Transverse colon (tissue), 4 donors: ENCODE data around the gene RUNX1. TPM values are rescaled to one million over a fixed set of nuclear protein-coding genes. Genes with fewer than 3 reads are reported as not detected.

Experiments used
- DNase-seq: peaks from one replicate; pipeline ENCODE4 v3.0.0-alpha.2; 2019
- H3K27ac ChIP-seq, 4 donors: fragments of 200-600 bp; sonication (generic); 2 replicates each; pipeline ENCODE4 v1.5.1; 2016 to 2018; ENCODE audit warnings: inconsistent platforms in 4 of 4
- H3K27me3 ChIP-seq: fragments of 200-600 bp; sonication (generic); 2 replicates; pipeline ENCODE4 v1.5.1; 2017; ENCODE audit warnings: inconsistent platforms
- H3K36me3 ChIP-seq, 4 donors: fragments of 200-600 bp; sonication (generic); 2 replicates each; pipeline ENCODE4 v1.5.1; 2017 to 2019; ENCODE audit warnings: inconsistent platforms in 4 of 4
- H3K4me1 ChIP-seq, 4 donors: fragments of 200-600 bp; sonication (generic); 2 replicates each; pipeline ENCODE4 v1.5.1; 2017 to 2020; ENCODE audit warnings: inconsistent platforms in 4 of 4
- H3K4me3 ChIP-seq, 4 donors: fragments of 200-600 bp; sonication (generic); 1 replicate in 1 of 4; 2 replicates in 3 of 4; pipeline versions ENCODE4 v1.5.1 to v1.6.1; 2017 to 2019; ENCODE audit warnings: inconsistent platforms in 4 of 4
- H3K9me3 ChIP-seq, 2 donors: fragments of 200-600 bp; sonication (generic); 2 replicates each; pipeline ENCODE4 v1.5.1; 2017 to 2019; ENCODE audit warnings: inconsistent platforms in 2 of 2
- CTCF ChIP-seq, 5 experiments: fragments of 200-600 bp in 3 of 5; fragments of 450-650 bp in 2 of 5; sonication (generic) in 3 of 5; IDR thresholded peaks; 1 replicate in 2 of 5; 2 replicates in 3 of 5; pipeline ENCODE4 v1.5.1; 2016 to 2017; ENCODE audit warnings: antibody characterized with exemption in 5 of 5, inconsistent platforms in 3 of 5, mild to moderate bottlenecking in 2 of 5, moderate library complexity in 1 of 5
- EP300 ChIP-seq: sonication (generic); formaldehyde crosslinking; IDR thresholded peaks from one replicate; pipeline ENCODE4 v1.6.1; 2017; ENCODE audit warnings: antibody characterized with exemption, low read depth
- POLR2A ChIP-seq: fragments of 450-650 bp; IDR thresholded peaks from one replicate; pipeline ENCODE4 v1.6.1; 2016; ENCODE audit warnings: antibody characterized with exemption, mild to moderate bottlenecking, moderate library complexity
- POLR2AphosphoS5 ChIP-seq, 3 donors: sonication (generic); formaldehyde crosslinking; IDR thresholded peaks; one replicate each; pipeline ENCODE4 v1.6.1; 2016; ENCODE audit warnings: antibody characterized with exemption in 3 of 3
- WGBS, 2 donors: methylation state at CpG; one replicate each; pipeline ENCODE4 v1.1.5; 2018; ENCODE audit warnings: low coverage in 1 of 2; 5-methylcytosine and 5-hydroxymethylcytosine counted together
- in situ Hi-C, 4 donors: fragments of 200-750 bp; cut with MboI; loops; one replicate each; pipeline versions ENCODE4 v1.15.0 to v1.15.1; 2017; ENCODE audit warnings: low sequenced_read_pairs in 3 of 4, low pct_ligation_motif_present in 1 of 4, low pct_unique_long_range_greater_than_20kb in 1 of 4
- intact Hi-C: fragments of 100-400 bp; cut with DNase I; formaldehyde crosslinking; loops from one replicate; pipeline ENCODE4 v1.15.1; 2023; ENCODE audit warnings: low total_unique reads
- total RNA-seq, 4 donors: library from RNA; depleted of rRNA; stranded (reverse); fragments of >200 nt; gene quantifications; one replicate each; pipeline ENCODE4 v1.1.0, GENCODE V29; 2016

Gene RUNX1
- total RNA-seq = 10 to 100 TPM in 3 of 4 donors, 1 to 10 TPM in 1; 8.3 to 60.1 (median 34.7) TPM

DNA sequence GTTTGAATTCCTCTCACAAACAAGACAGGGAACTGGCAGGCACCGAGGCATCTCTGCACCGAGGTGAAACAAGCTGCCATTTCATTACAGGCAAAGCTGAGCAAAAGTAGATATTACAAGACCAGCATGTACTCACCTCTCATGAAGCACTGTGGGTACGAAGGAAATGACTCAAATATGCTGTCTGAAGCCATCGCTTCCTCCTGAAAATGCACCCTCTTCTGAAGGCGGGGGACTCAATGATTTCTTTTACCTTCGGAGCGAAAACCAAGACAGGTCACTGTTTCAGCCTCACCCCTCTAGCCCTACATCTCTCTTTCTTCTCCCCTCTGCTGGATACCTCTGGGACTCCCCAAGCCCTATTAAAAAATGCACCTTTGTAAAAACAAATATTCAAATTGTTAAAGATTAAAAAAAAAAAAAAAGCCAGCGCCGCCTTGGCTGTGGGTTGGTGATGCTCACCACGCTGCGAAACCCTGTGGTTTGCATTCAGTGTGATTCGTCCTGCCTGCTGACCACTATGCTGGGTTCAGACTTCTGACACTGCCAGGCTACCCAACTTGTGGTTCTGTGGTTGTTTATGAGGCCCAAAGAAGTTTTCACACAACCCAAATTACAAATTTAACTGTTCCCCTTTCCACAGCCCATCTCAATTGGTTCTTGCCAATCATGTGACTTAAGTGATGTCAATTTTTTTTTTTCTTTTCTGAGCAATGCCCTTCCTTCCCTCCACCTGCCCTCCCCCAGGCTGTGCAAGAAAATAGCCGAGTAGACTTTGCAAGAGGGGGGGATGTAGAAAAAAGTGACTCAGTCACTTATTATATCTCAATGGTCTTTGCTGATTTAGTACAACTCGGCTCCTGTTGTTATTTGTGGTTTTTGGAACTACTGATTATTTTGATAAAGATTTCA, at the start of gene RUNX1:
RUNX1 (minus strand) TSS at position 597 of the 912 bp plus-strand sequence.
- H3K4me1 ChIP-seq = peaks cover 15 to 50% (median 36%) of the 10 kb centered on the region in 4 donors
- TF ChIP-seq CTCF (IDR thresholded peaks at IDR 0.05) (peak in 1 of 5 experiments; percentile 11), EP300 (no peak), POLR2A (peak; percentile 43), POLR2AphosphoS5 (IDR thresholded peaks at IDR 0.05) (peak; percentile 9 to 22 (median 12))
- peak within 1 kb of the TSS in 2 of 4 donors; percentile 14 to 32 for H3K4me3 ChIP-seq
- H3K27me3 ChIP-seq = no peaks in the 10 kb centered on the region
- intact Hi-C loops (loop anchor here (5.0 kb wide), 1 partner anchor 157 kb away; no protein-coding TSS in a partner anchor), in situ Hi-C loops (no loop called here)
- H3K27ac ChIP-seq = peak within 1 kb of the TSS; percentile 73 to 77 (median 76)
- peak; percentile 63 for DNase-seq
- no peaks in the 10 kb centered on the region for H3K9me3 ChIP-seq
- no peaks in the 10 kb centered on the region for H3K36me3 ChIP-seq
- 66 to 79% methylated on average over 8 to 14 of the region's 14 CpGs for WGBS, 2 donors

DNA sequence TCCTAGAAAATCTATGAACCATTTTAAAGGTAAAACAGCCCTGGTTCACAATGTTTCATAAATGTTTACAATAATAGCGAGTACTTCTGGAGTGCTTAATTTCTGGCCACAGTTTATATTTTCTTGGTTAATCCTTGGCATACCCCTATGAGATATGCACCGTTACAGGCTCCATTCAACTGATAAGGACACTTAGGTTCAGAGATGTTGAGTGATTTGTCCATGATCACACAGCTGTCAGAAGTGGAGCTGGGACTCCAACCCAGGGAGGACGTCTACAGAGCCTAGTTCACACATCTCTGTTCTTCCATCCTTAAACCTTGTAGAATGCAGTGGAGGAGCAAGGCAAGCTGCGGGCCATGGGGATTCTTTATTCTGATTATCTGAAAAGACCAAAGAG, 48.4 kb upstream of the RUNX1 start:
- 79 to 87% methylated on average over 2 to 4 of the region's 4 CpGs for WGBS, 2 donors
- in situ Hi-C loops (no loop called here), intact Hi-C loops (no loop called here)
- no peak overlapping the region for H3K4me3 ChIP-seq
- H3K27me3 ChIP-seq = no peaks in the 10 kb centered on the region
- no peak for DNase-seq
- TF ChIP-seq POLR2AphosphoS5 (IDR thresholded peaks at IDR 0.05) = no peak
- no peak for TF ChIP-seq POLR2A
- TF ChIP-seq CTCF (IDR thresholded peaks at IDR 0.05) = no peak
- no peak for TF ChIP-seq EP300
- H3K9me3 ChIP-seq = no peaks in the 10 kb centered on the region
- H3K36me3 ChIP-seq = no peaks in the 10 kb centered on the region
- peaks cover 0 to 5% (median 0%) of the 10 kb centered on the region in 4 donors for H3K4me1 ChIP-seq
- no peak overlapping the region for H3K27ac ChIP-seq

GRCh38 chr21:35096959-35097358, 47.9 kb upstream of the RUNX1 start:
- no peak for DNase-seq
- intact Hi-C loops (no loop called here), in situ Hi-C loops (no loop called here)
- TF ChIP-seq POLR2AphosphoS5 (IDR thresholded peaks at IDR 0.05) (no peak), EP300 (no peak), CTCF (IDR thresholded peaks at IDR 0.05) (no peak), POLR2A (no peak)
- Histone ChIP-seq H3K36me3 (no peaks in the 10 kb centered on the region), H3K4me1 (peaks cover 0 to 5% (median 0%) of the 10 kb centered on the region in 4 donors), H3K4me3 (no peak overlapping the region), H3K27ac (no peak overlapping the region), H3K9me3 (no peaks in the 10 kb centered on the region), H3K27me3 (no peaks in the 10 kb centered on the region)

GRCh38 chr21:35095859-35096291, 46.8 kb upstream of the RUNX1 start:
- intact Hi-C loops = no loop called here
- Histone ChIP-seq H3K36me3 (no peaks in the 10 kb centered on the region), H3K9me3 (no peaks in the 10 kb centered on the region), H3K4me1 (peaks cover 0 to 2% (median 0%) of the 10 kb centered on the region in 4 donors), H3K27ac (no peak overlapping the region), H3K27me3 (no peaks in the 10 kb centered on the region), H3K4me3 (no peak overlapping the region)
- no peak for DNase-seq
- TF ChIP-seq CTCF (IDR thresholded peaks at IDR 0.05) = no peak
- TF ChIP-seq EP300 = no peak
- in situ Hi-C loops = no loop called here
- WGBS, 2 donors = 88% methylated on average over 2 of the region's 2 CpGs; no CpG with 5 or more reads in 1 of the 2 donors
